Upper lobe of left lung (tissue), 4 donors: ENCODE results near the gene ITPR2.

Experiments used
- CTCF ChIP-seq, 6 experiments: fragments of 450-650 bp in 4 of 6; fragments of 200-600 bp in 2 of 6; sonication (generic) in 2 of 6; IDR thresholded peaks; one replicate each; pipeline ENCODE4 v1.5.1; 2016 to 2019; ENCODE audit warnings: antibody characterized with exemption in 6 of 6
- POLR2AphosphoS5 ChIP-seq, 2 donors: sonication (generic); formaldehyde crosslinking; IDR thresholded peaks; one replicate each; pipeline ENCODE4 v1.5.1; 2017; ENCODE audit warnings: antibody characterized with exemption in 2 of 2

- TF ChIP-seq POLR2AphosphoS5 (IDR thresholded peaks at IDR 0.05) (no peak), CTCF (IDR thresholded peaks at IDR 0.05) (no peak)
Observed at GRCh38 chr12:26302776-26303175, 530.2 kb downstream of the ITPR2 start.
